Activated CD4-positive, alpha-beta T cell treated with anti-CD3 and anti-CD28 coated beads, Interleukin-2, amount 50 U/mL, for 24 hours (primary cell): Measurements from ENCODE around the gene GPC5.

Experiments
- DNase-seq, 2 donors: peaks; one replicate each; pipeline ENCODE4 v3.0.0-alpha.2; 2020; ENCODE audit warnings: low read depth in 1 of 2, low spot score in 1 of 2

Gene GPC5

GRCh38 chr13:92901739-92902138, 1503.3 kb downstream of the GPC5 start:
- no peak for DNase-seq

- no peak for DNase-seq
Observed at GRCh38 chr13:92912629-92913028, 1514.2 kb downstream of the GPC5 start.

- DNase-seq, result no peak
Observed at GRCh38 chr13:92913840-92914239, 1515.4 kb downstream of the GPC5 start.
